Breast epithelium (tissue), 4 donors: ENCODE measurements around the gene PAK1. TPM values are rescaled to one million over a fixed set of nuclear protein-coding genes. Genes with fewer than 3 reads are reported as not detected.

ENCODE experiments used
- DNase-seq, 2 donors: peaks; one replicate each; pipeline ENCODE4 v3.0.0-alpha.2; 2019; ENCODE audit warnings: low spot score in 2 of 2
- H3K27ac ChIP-seq, 2 donors: fragments of 200-600 bp; sonication (generic) in 1 of 2; one replicate each; pipeline ENCODE4 v1.5.1; 2016 to 2019; ENCODE audit warnings: mild to moderate bottlenecking in 1 of 2
- H3K27me3 ChIP-seq, 2 donors: fragments of 200-600 bp; sonication (generic) in 1 of 2; one replicate each; pipeline versions ENCODE4 v1.5.1 to v1.6.0; 2017 to 2019; ENCODE audit warnings: control low read depth in 1 of 2, mild to moderate bottlenecking in 1 of 2
- H3K36me3 ChIP-seq: fragments of 200-600 bp; one replicate; pipeline ENCODE4 v1.5.1; 2019
- H3K4me1 ChIP-seq, 2 donors: fragments of 200-600 bp; sonication (generic); one replicate each; pipeline ENCODE4 v1.5.1; 2016 to 2019; ENCODE audit warnings: control low read depth in 1 of 2
- H3K4me3 ChIP-seq, 3 donors: fragments of 200-600 bp; sonication (generic); 1 replicate in 2 of 3; 2 replicates in 1 of 3; pipeline ENCODE4 v1.5.1; 2016 to 2019; ENCODE audit warnings: mild to moderate bottlenecking in 3 of 3, moderate library complexity in 2 of 3
- H3K9me3 ChIP-seq, 2 donors: fragments of 200-600 bp; sonication (generic) in 1 of 2; one replicate each; pipeline ENCODE4 v1.5.1; 2016 to 2019; ENCODE audit warnings: control low read depth in 1 of 2
- POLR2A ChIP-seq: fragments of 450-650 bp; IDR thresholded peaks from one replicate; pipeline ENCODE4 v1.6.1; 2016; ENCODE audit warnings: antibody characterized with exemption, mild to moderate bottlenecking, moderate library complexity
- POLR2AphosphoS5 ChIP-seq, 3 donors: sonication (generic); formaldehyde crosslinking; IDR thresholded peaks; one replicate each; pipeline ENCODE4 v1.6.1; 2017; ENCODE audit warnings: antibody characterized with exemption in 3 of 3
- intact Hi-C: fragments of 100-400 bp; cut with DNase I; formaldehyde crosslinking; loops from one replicate; pipeline ENCODE4 v1.15.1; 2023; ENCODE audit warnings: low total_unique reads
- total RNA-seq, 3 donors: library from RNA; depleted of rRNA; stranded (reverse); fragments of >200 nt; gene quantifications; one replicate each; pipeline ENCODE4 v1.1.0, GENCODE V29; 2016
- TF ChIP-seq, protein P1 (sequence below), 3 donors: fragments of 450-650 bp; IDR thresholded peaks; one replicate each; pipeline ENCODE4 v1.5.1; 2016 to 2017; ENCODE audit warnings: antibody characterized with exemption in 3 of 3, mild to moderate bottlenecking in 3 of 3, moderate library complexity in 3 of 3

The PAK1 gene
- total RNA-seq, 3 donors from 2014 or later = 23.2 to 59.6 (median 42.6) TPM

DNA sequence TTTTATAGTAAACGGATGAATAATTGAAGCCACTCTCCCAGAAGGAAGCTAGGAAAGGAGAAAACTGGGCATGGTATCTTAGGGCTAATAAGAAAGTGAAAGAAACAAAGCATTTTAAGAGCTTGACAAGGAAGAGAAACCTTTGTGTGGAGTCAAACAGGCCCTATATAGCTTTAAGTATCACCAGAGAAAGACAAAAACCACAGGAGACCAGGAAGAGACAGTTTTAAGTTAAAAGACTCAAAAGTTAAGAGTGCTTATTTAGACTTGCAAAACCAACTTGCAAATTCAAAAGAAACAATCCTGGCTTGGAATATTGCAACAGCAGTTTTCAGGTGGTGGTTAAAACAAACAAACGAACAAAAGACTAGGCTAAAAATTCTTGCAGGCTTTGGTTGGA, 3.4 kb downstream of the PAK1 start:
- Histone ChIP-seq H3K27ac (no peak overlapping the region), H3K9me3 (no peaks in the 10 kb centered on the region), H3K4me3 (no peak overlapping the region), H3K36me3 (no peaks in the 10 kb centered on the region), H3K27me3 (no peaks in the 10 kb centered on the region), H3K4me1 (no peaks in the 10 kb centered on the region)
- intact Hi-C loops = no loop called here
- DNase-seq = no peak
- TF ChIP-seq, protein P1, sequence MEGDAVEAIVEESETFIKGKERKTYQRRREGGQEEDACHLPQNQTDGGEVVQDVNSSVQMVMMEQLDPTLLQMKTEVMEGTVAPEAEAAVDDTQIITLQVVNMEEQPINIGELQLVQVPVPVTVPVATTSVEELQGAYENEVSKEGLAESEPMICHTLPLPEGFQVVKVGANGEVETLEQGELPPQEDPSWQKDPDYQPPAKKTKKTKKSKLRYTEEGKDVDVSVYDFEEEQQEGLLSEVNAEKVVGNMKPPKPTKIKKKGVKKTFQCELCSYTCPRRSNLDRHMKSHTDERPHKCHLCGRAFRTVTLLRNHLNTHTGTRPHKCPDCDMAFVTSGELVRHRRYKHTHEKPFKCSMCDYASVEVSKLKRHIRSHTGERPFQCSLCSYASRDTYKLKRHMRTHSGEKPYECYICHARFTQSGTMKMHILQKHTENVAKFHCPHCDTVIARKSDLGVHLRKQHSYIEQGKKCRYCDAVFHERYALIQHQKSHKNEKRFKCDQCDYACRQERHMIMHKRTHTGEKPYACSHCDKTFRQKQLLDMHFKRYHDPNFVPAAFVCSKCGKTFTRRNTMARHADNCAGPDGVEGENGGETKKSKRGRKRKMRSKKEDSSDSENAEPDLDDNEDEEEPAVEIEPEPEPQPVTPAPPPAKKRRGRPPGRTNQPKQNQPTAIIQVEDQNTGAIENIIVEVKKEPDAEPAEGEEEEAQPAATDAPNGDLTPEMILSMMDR (IDR thresholded peaks at IDR 0.05) = no peak
- no peak for TF ChIP-seq POLR2A
- TF ChIP-seq POLR2AphosphoS5 (IDR thresholded peaks at IDR 0.05) = no peak

DNA sequence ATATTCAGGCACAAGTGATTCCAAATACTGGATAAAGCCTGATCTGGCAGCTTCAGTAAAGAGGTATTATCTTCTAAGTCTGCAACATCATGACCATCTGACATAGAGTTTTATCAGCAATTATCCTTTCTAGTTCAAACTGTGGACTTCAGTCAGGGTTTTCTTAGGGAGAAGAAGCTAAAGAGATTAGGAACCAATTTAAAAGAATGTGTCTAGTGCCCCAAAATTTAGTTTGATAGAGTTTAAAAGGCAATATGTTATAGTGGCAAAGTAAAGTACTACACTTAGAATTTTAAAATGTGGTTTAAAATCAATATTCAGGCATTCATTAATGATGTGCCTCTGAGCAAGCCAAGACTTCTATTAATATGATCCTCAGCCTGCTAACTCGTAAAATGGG, 5.4 kb downstream of the PAK1 start:
- no peak overlapping the region for H3K27ac ChIP-seq
- H3K4me3 ChIP-seq = no peak overlapping the region
- H3K4me1 ChIP-seq = no peaks in the 10 kb centered on the region
- H3K27me3 ChIP-seq = no peaks in the 10 kb centered on the region
- no peaks in the 10 kb centered on the region for H3K36me3 ChIP-seq
- H3K9me3 ChIP-seq = no peaks in the 10 kb centered on the region
- TF ChIP-seq, protein P1 (IDR thresholded peaks at IDR 0.05) = no peak
- TF ChIP-seq POLR2AphosphoS5 (IDR thresholded peaks at IDR 0.05) (no peak), POLR2A (no peak)
- DNase-seq = no peak
- intact Hi-C loops = no loop called here

DNA sequence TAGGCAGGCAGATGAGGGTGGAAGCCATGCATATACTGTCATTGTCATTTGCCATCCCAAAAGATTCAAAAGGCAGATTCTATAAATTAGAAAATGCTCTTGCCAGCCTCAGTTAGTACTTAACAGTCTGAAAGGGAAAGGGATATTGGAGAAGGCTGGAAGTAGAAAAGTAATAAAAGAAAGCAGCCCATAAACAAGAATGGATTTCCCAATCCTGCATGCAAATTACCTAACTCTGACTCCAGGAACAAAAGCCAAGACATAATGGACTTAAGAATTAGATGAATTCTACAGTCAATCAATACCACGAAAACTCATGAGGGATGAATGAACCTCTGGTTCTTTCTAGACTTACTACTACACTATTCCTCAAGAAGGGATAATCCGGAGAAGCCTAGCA, 5.9 kb downstream of the PAK1 start:
- TF ChIP-seq, protein P1 (IDR thresholded peaks at IDR 0.05) = no peak
- no peak for TF ChIP-seq POLR2A
- no peak for TF ChIP-seq POLR2AphosphoS5 (IDR thresholded peaks at IDR 0.05)
- Histone ChIP-seq H3K27ac (no peak overlapping the region), H3K27me3 (no peaks in the 10 kb centered on the region), H3K36me3 (no peaks in the 10 kb centered on the region), H3K4me1 (no peaks in the 10 kb centered on the region), H3K9me3 (no peaks in the 10 kb centered on the region), H3K4me3 (no peak overlapping the region)
- intact Hi-C loops = no loop called here
- DNase-seq = no peak

DNA sequence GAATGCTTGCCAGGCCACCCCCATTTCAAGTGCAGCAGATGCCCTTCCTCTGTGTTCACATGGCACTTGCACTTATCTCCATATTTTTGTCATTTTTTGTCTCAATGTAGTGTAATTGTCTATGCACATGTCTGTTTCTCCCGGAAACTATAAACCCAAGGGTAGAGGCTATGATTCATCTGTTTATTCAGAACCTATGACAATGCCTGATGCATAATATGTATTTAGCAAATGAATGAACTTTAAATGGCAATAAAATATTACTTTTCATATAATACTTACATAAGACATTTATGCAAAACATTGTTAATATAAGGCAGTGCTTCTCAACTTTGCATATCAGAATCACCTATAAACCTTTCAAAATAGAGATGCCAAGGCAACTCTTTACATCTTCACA, 6.7 kb downstream of the PAK1 start:
- Histone ChIP-seq H3K4me3 (no peak overlapping the region), H3K36me3 (no peaks in the 10 kb centered on the region), H3K9me3 (no peaks in the 10 kb centered on the region), H3K27me3 (no peaks in the 10 kb centered on the region), H3K27ac (no peak overlapping the region), H3K4me1 (no peaks in the 10 kb centered on the region)
- intact Hi-C loops = no loop called here
- DNase-seq = no peak
- no peak for TF ChIP-seq POLR2AphosphoS5 (IDR thresholded peaks at IDR 0.05)
- TF ChIP-seq POLR2A = no peak
- TF ChIP-seq, protein P1 (IDR thresholded peaks at IDR 0.05) = no peak

DNA sequence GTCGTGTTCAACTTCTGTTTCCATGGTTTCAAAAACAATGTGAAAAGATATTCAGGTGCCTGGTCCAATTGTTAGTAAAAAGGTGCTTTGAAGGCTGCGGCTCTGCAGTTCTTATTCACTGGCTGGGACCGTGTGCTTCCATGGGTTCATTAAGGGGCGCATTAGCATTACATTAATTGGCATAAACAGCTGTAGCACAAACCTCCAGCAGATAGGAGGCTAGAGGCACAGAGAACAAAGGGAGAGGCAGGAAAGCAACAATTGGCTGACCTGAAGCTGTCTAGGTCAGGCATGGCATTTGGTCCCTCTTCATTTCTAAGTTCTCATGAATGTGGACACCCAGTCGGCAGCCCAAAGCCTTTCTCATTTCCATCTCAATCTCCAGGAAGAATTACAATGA, 16.6 kb downstream of the PAK1 start:
- Histone ChIP-seq H3K9me3 (no peaks in the 10 kb centered on the region), H3K4me1 (no peaks in the 10 kb centered on the region), H3K27me3 (no peaks in the 10 kb centered on the region), H3K27ac (no peak overlapping the region), H3K36me3 (no peaks in the 10 kb centered on the region), H3K4me3 (no peak overlapping the region)
- TF ChIP-seq POLR2AphosphoS5 (IDR thresholded peaks at IDR 0.05) = no peak
- TF ChIP-seq, protein P1 (IDR thresholded peaks at IDR 0.05) = no peak
- no peak for TF ChIP-seq POLR2A
- DNase-seq = no peak
- intact Hi-C loops = loop anchor here (10.0 kb wide), 1 partner anchor 623 kb away; no protein-coding TSS in a partner anchor
